Endodermal cell (in vitro differentiated cells): ENCODE measurements around the gene SHISA9. TPM values are rescaled to one million over a fixed set of nuclear protein-coding genes. Genes with fewer than 3 reads are reported as not detected.

Experiments used
- DNase-seq: peaks from one replicate; pipeline ENCODE4 v3.0.0-alpha.2; 2017
- H3K27ac ChIP-seq: 2 replicates; pipeline ENCODE4 v1.5.1; 2013; ENCODE audit warnings: mild to moderate bottlenecking, low read depth, low read length, moderate library complexity
- H3K27me3 ChIP-seq: 2 replicates; pipeline ENCODE4 v1.6.1; 2013; ENCODE audit warnings: mild to moderate bottlenecking, low read length, moderate library complexity; ENCODE audit not compliant: insufficient read depth, control insufficient read depth, poor library complexity, severe bottlenecking
- H3K36me3 ChIP-seq: 2 replicates; pipeline ENCODE4 v1.7.0; 2013; ENCODE audit warnings: mild to moderate bottlenecking, low read length, moderate library complexity; ENCODE audit not compliant: control insufficient read depth, insufficient read depth
- H3K4me1 ChIP-seq: one replicate; pipeline ENCODE4 v1.7.0; 2013; ENCODE audit warnings: low read length; ENCODE audit not compliant: control insufficient read depth, insufficient read depth
- H3K4me3 ChIP-seq: 2 replicates; pipeline ENCODE4 v1.5.1; 2013; ENCODE audit warnings: mild to moderate bottlenecking, low read length, moderate library complexity
- H3K9ac ChIP-seq: 2 replicates; pipeline ENCODE4 v1.6.1; 2013; ENCODE audit warnings: mild to moderate bottlenecking, low read length, moderate library complexity; ENCODE audit not compliant: poor library complexity, severe bottlenecking; ENCODE audit errors: extremely low read depth
- H3K9me3 ChIP-seq: 2 replicates; pipeline ENCODE4 v1.6.1; 2013; ENCODE audit warnings: mild to moderate bottlenecking, low read length, moderate library complexity; ENCODE audit not compliant: control insufficient read depth
- H3K27ac Mint-ChIP-seq: 2 replicates; pipeline ENCODE4 v1.8.0; 2020; ENCODE audit warnings: mixed read lengths
- H3K27me3 Mint-ChIP-seq: 2 replicates; pipeline ENCODE4 v1.8.0; 2021; ENCODE audit warnings: mild to moderate bottlenecking, mixed read lengths; ENCODE audit not compliant: insufficient read depth
- H3K36me3 Mint-ChIP-seq: 2 replicates; pipeline ENCODE4 v1.8.0; 2020; ENCODE audit warnings: low read depth, mixed read lengths
- H3K4me1 Mint-ChIP-seq: 2 replicates; pipeline ENCODE4 v1.8.0; 2020; ENCODE audit warnings: mixed read lengths
- H3K4me3 Mint-ChIP-seq: 2 replicates; pipeline ENCODE4 v1.8.0; 2020; ENCODE audit warnings: mild to moderate bottlenecking, moderate library complexity, mixed read lengths
- H3K9me3 Mint-ChIP-seq: 2 replicates; pipeline ENCODE4 v1.8.0; 2020; ENCODE audit warnings: mild to moderate bottlenecking, mixed read lengths
- WGBS, 2 experiments: methylation state at CpG; one replicate each; pipeline versions ENCODE4 v1.1.5 to v1.1.7; 2013; ENCODE audit warnings: missing lambda C conversion rate in 2 of 2, mixed read lengths in 1 of 2; ENCODE audit not compliant: insufficient coverage in 1 of 2, insufficient read length in 1 of 2; 5-methylcytosine and 5-hydroxymethylcytosine counted together
- total RNA-seq, 2 donors: library from RNA; stranded (reverse); fragmentation: NEBNext Ultra II Directional in 1 of 2; extraction: Animal tissue kit (Norgen Biotek cat#: 25700) in 1 of 2; gene quantifications; 2 replicates in 1 of 2; 3 replicates in 1 of 2; pipeline ENCODE4 v1.2.1, GENCODE V29; 2021
- TF ChIP-seq, protein P1 (sequence below): fragments of 200-600 bp; sonication (generic); conservative IDR thresholded peaks from 2 replicates; pipeline ENCODE4 v1.5.0; 2021; ENCODE audit warnings: antibody characterized with exemption, mild to moderate bottlenecking

Gene SHISA9
- total RNA-seq, 2 donors from 2014 or later = 5.2 to 27.8 TPM

DNA sequence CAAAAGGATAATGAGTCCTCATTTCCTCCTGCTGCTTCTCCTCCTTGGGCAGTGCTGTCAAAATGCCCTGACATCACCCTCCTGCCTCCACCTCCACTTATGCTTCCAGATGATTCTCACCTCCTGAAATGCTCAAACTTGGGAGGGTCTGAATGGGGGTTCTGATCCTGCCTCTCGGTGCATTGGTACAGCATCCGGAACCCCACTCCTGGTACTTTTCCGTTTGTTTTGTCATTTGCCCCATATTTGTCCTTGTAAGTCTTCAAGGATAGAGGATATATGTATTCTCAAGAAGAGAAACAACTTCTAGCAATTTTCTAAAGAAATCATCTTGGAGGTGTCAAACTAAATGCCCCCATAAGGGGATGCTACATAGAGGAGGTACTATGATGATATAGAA, 148.3 kb downstream of the SHISA9 start:
- TF ChIP-seq, protein P1, sequence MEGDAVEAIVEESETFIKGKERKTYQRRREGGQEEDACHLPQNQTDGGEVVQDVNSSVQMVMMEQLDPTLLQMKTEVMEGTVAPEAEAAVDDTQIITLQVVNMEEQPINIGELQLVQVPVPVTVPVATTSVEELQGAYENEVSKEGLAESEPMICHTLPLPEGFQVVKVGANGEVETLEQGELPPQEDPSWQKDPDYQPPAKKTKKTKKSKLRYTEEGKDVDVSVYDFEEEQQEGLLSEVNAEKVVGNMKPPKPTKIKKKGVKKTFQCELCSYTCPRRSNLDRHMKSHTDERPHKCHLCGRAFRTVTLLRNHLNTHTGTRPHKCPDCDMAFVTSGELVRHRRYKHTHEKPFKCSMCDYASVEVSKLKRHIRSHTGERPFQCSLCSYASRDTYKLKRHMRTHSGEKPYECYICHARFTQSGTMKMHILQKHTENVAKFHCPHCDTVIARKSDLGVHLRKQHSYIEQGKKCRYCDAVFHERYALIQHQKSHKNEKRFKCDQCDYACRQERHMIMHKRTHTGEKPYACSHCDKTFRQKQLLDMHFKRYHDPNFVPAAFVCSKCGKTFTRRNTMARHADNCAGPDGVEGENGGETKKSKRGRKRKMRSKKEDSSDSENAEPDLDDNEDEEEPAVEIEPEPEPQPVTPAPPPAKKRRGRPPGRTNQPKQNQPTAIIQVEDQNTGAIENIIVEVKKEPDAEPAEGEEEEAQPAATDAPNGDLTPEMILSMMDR = no peak
- no peak overlapping the region for H3K27ac ChIP-seq
- H3K36me3 ChIP-seq = no peaks in the 10 kb centered on the region
- no peak for DNase-seq
- H3K27me3 ChIP-seq = no peaks in the 10 kb centered on the region
- 90% methylated on average over 3 of the region's 3 CpGs; no CpG with 5 or more reads in 1 of the 2 experiments for WGBS, 2 experiments
- H3K9ac ChIP-seq = no peak overlapping the region
- no peaks in the 10 kb centered on the region for H3K4me1 ChIP-seq
- peaks cover 12% of the 10 kb centered on the region for H3K9me3 ChIP-seq
- Mint-ChIP-seq H3K27me3 (no peaks in the 10 kb centered on the region), H3K27ac (no peak overlapping the region), H3K36me3 (peaks cover 11% of the 10 kb centered on the region), H3K9me3 (peaks cover 10% of the 10 kb centered on the region), H3K4me3 (no peak overlapping the region), H3K4me1 (no peaks in the 10 kb centered on the region)
- H3K4me3 ChIP-seq = peak overlapping the region; percentile 51

DNA sequence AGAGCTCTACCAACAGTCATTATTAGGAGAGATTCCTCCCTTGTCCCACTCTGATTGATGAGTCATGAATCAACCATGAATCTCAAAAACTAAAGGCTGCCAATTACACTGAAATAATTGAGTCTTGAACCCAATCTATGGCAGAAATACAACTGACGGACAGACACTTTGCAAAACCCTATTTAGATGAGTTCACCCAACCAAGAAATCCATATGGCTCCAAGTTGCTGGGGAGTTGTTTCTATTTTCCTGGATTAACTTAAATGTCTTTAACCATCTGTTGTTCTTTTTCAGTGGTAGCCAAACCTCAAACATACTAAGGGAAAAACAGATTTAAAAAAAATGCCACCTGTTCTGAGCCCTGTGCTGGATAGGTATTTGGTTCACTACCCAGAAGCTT, 151.0 kb downstream of the SHISA9 start:
- no peak for DNase-seq
- Mint-ChIP-seq H3K36me3 (peaks cover 11% of the 10 kb centered on the region), H3K4me1 (no peaks in the 10 kb centered on the region), H3K27ac (no peak overlapping the region), H3K27me3 (no peaks in the 10 kb centered on the region), H3K9me3 (peaks cover 10% of the 10 kb centered on the region), H3K4me3 (no peak overlapping the region)
- Histone ChIP-seq H3K4me1 (no peaks in the 10 kb centered on the region), H3K27me3 (no peaks in the 10 kb centered on the region), H3K27ac (no peak overlapping the region), H3K9me3 (peaks cover 12% of the 10 kb centered on the region), H3K36me3 (no peaks in the 10 kb centered on the region), H3K4me3 (no peak overlapping the region), H3K9ac (no peak overlapping the region)
- TF ChIP-seq, protein P1 = no peak
- 81% methylated on average over 1 of the region's 1 CpG; no CpG with 5 or more reads in 1 of the 2 experiments for WGBS, 2 experiments

DNA sequence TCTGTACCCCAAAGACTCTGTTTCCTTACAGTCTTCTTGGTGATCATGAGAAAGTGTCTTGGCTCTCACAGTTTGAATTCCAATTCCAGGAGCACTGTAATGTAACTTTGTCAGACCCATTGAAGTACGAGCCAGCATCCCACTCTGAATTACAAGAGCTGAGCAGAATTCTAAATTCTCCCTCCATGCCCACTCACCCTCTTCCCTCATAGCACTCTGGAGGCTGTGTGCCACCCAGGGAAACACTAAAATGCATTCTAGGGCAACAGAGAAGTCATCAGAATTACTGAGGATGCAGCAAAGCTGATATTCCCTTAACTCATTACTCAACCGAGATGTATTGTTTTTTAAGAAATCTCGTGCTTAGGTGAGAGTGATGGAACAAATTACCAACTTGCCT, 154.1 kb downstream of the SHISA9 start:
- Mint-ChIP-seq H3K36me3 (peaks cover 3% of the 10 kb centered on the region), H3K4me1 (no peaks in the 10 kb centered on the region), H3K27me3 (no peaks in the 10 kb centered on the region), H3K4me3 (no peak overlapping the region), H3K9me3 (peaks cover 4% of the 10 kb centered on the region), H3K27ac (no peak overlapping the region)
- TF ChIP-seq, protein P1 = no peak
- WGBS, 2 experiments = 90 to 100% methylated on average over 3 of the region's 3 CpGs
- H3K4me1 ChIP-seq = no peaks in the 10 kb centered on the region
- peaks cover 4% of the 10 kb centered on the region for H3K9me3 ChIP-seq
- no peak overlapping the region for H3K9ac ChIP-seq
- no peaks in the 10 kb centered on the region for H3K36me3 ChIP-seq
- H3K4me3 ChIP-seq = no peak overlapping the region
- no peak for DNase-seq
- H3K27me3 ChIP-seq = no peaks in the 10 kb centered on the region
- H3K27ac ChIP-seq = no peak overlapping the region
